Activated gamma-delta T cell (primary cell): ENCODE results near the gene CABP2.
"Not testable (repeated sequence)": the region's sequence is repeated elsewhere in the genome, so short reads cannot be mapped to it uniquely, and the experiment has no call there.

Source experiments
- DNase-seq: peaks from one replicate; lab custom pipeline; 2025; lab: John Stamatoyannopoulos, UW

The CABP2 gene

DNA sequence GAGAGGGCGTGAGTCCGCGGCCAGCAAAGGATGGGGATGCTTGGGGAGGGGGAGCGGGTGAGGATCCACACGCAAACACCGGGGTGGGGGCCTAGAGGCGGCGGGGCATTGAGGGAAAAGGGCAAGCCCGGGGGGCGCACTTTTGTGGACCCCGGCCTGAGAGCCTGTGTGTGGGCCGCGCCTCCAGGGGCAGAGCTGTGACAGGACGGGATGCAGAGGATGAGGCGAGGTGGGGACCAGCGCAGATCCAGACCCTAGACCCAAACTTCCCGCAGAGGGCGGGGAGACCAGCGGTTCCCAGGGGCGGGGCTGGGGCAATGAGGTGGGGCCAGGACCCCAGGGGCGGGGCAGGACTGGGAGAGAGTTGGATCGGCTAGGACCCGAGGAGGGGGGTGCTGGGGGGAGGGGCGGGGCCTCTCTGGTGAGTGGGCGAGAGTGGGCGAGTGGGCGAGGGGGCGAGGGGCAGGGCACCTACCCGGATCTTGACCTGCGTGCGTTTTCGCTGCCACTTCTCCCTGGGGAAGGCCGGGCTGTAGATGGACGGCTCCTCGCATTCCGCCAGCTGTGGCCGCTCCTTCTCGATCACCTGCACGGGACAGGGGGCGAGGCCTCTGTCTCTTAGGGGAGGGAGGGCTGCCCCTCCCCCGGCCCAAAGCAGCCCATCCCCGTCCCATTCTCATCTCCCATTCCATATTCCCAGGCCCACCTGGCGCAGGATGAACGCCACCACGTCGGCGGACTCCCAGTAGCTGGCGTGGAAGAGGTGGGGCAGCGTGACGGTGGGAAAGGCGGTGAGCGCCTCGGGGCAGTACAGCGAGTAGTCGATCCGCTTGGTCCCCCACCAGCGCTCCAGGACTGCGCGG, 28.6 kb downstream of the CABP2 start:
- no peak for DNase-seq

DNA sequence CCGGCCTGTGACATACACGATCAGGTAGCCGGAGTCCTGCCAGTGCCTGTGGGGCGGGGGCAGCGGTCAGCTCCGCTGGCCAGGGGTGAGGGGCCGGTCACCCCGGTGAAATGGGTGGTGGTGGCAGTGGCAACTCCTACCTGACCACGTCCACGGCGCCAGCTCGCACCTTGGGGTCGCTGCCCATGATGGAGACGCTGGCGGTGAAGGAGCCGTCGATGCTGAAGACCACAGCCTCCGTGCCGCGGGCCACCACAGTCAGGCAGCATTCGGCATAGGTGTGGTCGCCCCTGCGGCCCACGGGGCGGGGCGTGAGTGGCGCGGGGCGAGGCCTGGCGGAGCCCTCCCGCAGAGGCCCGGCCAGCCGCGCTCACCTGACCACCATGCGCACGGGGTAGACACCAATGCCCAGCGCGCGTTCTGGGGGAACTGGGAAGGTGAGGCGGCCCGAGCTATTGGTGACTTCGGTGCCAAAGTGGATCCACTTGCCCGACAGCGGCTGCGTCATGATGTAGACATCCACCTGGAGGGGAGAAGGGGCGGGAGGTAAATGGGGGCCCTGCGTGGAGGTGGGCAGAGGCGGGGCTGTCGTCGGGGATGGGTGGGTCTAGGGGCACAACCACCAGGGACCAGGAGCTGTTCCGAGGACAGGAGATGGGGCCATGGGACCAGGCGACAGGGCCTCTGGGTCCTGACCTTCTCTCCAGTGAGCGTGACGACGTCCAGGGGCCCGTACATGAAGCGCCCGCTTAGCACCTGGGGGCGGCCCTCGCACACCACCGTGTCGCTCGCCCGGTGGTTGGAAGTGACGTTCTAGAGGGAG, 29.5 kb downstream of the CABP2 start:
- DNase-seq, result no peak

DNA sequence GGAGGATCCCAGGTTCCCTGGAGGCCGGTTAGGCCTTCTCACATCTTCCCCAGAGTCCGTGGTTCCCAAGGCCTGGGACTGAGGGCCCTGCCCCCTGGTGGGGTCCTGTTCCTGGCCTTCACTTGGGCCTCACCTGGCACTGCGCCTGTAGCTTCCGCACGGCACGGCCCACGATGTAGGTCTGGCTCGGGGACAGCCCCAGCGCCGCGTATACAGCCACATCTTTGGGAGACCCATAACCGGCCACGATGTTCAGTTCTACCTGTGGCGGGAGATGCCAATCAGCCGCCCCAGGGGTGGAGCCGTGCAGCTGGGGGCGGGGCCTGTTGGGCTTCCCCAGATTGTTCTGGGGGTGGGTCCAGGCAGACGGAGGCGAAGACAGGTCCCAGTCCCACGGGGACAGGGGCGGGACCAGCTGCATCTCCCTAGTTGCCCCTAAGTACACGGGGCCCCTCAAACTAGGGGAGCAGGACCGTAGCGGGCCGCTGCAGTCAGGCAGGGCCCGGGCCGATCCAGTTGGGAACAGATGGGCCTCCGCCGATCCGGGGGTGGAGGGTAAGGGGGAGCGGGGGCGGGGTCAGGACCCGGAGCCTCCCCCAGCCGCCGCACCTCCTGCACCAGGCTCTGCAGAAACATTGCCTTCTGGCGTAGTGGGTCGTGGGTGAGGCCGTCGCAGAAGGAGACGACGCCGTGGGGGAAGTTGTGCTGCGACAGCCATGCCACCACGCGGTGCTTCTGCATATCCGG, 30.3 kb downstream of the CABP2 start:
- no peak for DNase-seq

DNA sequence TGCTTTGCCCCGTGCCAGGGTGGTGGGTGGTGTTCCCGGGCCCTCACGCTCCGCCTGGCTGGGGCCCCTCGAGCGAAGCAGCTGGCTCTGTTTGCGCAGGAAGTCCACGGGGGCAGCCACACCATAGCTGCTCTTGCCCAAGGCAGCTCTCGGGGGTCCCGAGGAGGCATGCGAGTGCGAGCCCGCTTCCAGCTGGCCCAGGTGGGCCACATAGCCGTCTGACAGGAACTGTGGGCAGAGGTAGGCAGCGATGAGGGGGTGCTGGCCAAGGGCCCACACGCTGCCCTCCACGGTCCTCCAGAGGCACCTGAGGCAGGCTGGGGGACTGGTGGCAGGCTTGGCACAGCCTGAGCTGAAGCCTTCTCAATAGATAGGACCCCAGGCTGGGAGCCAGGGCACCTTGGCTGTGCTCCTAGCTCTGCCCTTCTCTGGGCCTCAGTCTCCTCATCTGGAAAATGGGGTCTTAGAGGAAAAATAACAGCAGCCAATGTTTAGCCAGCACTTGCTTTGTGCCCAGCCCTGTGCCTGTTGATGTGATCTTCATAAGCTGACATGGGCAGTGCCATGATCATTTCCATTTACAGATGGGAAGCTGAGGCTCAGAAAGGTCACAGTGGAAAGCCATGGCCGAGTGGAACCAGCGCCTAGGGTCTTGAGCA, 31.0 kb downstream of the CABP2 start:
- DNase-seq, result no peak

DNA sequence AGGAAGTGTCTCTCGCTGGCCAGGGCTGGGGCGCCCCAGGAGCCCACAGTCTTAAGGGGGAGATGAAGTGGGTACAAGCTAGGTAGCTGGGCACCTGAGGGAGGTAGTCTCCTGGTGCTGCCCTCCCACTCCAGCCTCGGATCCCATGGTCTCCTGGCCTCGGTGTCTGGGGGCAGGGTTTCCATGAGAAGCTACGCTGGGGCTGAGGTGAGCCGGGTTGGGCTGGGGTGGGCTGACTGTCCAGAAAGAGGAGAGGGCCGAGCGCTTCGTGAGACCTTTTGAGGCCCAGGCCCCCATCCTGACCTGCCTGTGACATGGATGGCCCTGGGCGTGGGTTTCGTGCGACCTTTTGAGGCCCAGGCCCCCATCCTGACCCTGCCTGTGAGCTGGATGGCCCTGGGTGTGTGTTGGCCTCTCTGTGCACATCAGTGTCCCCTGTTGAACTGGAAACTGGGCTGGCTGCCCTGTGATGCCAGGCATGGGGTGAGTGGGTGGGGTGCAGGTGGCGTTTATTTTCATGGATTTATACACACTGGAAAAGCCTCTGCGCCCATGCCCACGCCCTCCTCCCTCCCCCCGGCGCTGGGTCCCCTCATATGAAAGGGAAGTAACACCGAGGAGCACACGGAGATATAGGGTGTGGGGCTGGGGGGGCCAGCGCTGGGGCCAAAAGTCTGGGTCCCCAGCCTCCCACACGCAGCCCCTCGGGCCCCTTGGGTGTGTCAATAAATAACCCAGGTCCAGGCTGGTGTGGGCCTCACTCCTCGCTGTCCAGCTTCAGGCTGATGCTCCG, 31.8 kb downstream of the CABP2 start:
- DNase-seq, result no peak

DNA sequence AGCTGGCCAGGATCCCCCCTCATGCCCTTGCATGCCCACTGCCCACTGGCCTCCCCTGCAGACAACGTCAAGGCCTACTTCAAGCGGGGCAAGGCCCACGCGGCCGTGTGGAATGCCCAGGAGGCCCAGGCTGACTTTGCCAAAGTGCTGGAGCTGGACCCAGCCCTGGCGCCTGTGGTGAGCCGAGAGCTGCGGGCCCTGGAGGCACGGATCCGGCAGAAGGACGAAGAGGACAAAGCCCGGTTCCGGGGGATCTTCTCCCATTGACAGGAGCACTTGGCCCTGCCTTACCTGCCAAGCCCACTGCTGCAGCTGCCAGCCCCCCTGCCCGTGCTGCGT, 32.5 kb downstream of the CABP2 start:
- DNase-seq, result no peak

DNA sequence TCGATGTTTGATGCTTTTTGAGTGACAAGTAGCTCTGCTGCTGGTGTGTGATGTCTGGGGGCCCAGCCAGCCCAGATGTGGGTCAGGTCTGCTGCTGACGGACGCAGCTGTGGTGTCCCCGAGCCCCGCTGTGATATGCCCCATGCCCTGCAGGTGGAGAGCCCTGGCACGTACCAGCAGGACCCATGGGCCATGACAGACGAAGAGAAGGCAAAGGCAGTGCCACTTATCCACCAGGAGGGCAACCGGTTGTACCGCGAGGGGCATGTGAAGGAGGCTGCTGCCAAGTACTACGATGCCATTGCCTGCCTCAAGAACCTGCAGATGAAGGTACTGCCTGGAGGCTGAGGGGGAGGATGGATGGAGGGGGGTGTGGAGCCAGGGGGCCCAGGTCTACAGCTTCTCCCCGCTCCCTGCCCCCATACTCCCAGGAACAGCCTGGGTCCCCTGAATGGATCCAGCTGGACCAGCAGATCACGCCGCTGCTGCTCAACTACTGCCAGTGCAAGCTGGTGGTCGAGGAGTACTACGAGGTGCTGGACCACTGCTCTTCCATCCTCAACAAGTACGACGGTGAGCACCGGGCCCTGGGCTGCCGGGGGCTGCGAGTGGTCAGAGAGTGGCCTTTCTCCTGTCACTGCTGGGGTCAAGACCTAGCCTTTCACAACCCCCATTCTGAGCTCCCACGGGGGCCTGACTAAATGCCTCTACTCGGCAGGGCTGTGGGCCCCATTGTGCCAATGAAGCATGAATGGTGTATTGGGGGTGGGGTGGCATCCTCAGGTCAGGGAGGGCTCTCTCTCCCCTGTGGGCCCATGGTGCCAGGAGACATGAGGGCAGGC, 33.1 kb downstream of the CABP2 start:
- no peak for DNase-seq

DNA sequence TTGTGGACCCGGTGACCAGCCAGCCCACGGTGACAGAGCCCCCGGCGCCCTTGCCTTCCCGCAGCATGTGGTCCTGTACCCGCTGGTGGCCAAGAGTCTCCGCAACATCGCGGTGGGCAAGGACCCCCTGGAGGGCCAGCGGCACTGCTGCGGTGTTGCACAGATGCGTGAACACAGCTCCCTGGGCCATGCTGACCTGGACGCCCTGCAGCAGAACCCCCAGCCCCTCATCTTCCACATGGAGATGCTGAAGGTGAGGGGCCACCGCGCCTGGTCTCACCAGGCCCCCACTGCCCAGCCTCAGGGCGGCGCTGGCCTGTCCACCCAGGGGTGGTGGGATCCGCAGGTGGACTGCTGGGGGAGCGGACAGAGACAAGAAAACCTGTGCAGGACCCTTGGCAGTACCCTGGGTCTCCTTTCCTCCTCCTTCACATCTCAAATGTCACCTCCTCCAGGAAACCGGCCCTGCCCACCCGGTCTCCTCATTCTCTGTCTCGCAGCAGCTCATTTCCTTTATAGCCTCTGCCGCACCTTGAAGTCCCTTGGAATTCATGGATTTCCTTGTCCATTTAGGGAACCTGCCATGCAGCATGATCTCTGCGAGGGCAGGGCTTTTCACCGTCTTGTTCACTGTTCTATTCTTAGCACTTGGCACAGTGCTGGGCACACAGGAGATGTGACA, 33.9 kb downstream of the CABP2 start:
- no peak for DNase-seq

DNA sequence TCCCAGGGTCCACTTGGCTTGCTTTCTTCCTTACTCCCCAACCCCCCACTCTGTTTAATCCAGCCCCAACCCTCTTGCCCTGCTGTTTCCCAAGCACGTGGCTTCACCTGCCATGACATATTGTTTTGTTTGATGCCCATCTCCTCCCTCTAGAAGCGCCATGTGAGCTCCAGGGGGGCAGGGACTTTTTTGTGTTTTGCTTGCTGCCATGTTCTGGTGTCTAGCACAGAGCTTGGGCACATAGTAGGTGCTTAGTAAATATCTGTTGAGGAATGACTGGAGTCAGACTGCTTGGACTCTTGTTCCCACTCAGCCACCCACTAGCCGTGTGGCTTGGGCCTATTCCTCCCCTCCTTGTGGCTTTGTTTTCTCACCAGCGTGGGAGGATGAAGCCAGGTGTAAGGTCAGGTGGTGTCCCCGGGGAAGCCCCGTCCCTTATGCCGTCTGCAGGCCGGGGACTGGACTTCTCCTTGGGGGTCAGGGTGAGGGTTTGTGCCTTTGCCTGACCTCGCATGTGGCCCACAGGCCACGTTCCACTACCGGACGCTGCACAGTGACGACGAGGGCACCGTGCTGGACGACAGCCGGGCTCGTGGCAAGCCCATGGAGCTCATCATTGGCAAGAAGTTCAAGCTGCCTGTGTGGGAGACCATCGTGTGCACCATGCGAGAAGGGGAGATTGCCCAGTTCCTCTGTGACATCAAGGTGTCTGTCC, 36.6 kb downstream of the CABP2 start:
- DNase-seq, result no peak

DNA sequence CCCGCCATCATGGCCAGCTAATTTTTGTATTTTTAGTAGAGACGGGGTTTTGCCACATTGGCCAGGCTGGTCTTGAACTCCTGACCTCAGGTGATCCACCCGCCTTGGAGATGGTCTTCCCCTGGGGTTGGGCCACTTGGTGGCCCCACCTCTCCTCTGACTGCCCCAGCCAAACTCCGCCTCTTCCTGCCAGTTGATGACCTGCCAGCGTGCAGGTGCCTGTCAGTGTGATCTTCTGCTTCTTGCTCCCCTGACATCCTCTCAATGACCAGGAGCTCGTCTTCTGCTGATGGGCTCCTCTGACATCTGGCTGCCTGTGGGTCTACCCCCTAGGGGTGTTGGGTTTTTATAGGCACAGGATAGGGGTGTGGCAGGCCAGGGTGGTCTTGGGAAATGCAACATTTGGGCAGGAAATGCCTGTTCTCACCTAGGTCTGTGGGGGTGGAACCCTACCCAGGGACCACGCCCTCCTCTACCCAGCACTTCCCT, 37.3 kb downstream of the CABP2 start:
- not testable (repeated sequence) for DNase-seq

DNA sequence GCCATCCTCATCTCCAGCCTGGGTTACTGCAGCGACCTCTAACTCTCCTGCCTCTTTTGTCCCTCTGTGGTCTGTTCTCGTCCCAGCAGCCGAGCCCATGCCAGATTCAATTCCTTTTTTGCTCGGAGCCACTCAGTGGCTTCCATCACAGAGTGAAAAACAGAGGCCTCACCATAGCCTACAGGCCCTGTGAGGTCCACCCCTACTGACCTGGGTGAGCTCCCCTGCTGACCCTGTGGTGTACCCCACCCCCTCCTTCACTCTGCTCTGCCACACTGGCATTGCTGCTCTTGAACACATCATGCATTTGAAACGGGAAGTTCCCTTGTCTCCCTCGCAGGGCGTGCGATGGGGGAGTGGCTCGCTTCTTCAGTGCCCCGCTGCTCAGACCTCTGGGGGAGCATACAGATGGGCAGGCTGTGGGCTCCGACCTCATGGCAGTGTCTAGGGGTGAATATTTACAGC, 38.4 kb downstream of the CABP2 start:
- no peak for DNase-seq

DNA sequence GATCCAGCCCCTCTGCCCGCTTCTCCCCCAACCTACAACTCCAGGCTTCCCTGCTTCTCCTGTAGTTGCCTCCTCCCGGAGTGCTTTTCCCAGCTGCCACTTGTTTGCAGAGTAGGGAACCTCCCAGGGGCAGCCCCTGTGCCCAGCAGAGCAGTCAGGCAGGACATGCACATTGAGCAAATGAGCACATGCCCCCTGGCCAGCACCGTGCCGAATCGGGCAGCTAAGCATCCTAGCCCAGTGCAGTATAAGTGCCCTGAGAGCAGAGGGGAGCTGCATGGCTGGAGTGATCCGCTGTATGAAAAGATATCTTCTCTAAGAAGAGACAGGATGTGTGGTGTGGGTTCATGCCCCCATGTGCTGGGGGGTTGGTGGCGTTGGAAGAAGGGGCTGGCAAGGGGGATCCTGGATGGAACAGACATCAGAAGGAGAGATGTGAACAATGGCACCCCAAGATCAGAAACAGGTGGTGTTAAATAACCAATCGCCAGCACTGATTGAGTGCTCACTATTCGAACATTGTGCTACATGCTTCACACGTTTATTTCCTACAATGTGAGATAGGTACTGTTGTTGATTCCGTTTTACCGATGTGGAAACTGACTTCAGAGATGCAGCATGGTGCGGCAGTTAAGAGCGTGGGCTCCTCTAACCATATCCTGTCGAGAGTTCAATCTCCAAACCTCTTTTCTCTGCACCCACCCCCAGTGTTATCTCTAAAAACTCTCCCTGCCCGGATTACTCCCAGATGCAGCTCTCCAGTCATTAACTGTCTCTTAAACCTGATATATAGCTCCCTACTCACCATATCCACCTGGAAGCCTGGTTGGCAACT, 39.2 kb downstream of the CABP2 start:
- DNase-seq, result no peak

DNA sequence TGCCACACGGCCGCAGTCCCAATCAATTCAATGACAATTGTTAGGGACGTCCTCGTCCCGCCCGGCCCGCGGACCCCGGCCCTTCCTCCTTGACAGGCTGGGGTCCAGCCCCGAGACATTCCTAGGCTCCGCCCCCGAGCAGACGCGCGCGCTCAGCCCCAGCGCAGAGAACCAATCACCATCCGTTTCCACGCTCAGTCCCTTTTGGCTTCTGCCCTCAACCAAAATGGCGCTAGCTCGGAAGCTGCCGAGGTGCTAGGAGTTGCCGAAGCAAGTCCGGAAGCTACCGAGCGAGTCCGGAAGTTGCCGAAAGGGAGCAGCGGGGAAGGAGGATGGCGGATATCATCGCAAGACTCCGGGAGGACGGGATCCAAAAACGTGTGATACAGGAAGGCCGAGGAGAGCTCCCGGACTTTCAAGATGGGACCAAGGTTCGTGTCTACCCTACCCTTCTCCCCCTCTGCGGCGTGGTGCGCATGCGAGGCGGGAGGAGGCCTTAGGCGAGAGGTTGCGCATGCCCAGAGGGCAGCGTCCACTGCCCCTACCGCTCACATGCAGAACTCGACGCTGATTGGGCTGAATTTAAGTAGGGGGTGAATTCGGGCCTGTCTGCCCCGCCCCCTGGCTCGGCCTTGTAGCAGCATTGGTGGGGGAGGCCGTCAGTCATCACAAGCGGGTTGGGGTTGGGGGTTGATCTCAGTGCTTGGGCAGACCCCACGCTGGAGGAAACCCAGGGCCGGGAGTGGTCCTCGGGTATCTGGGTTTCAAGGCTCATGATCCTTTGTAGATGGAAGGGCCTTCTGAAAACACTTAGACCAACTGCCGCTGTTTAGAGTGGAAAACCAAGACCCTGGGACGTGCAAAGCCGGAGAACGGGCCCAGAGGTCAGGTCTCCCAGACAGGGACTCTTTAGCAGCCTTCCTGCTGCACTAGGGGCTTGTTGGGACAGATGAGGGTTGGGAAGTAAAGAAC, 40.1 kb downstream of the CABP2 start, which contains the start of gene AIP:
TSS of gene AIP (plus strand) at position 200 of the 972 bp plus-strand sequence. CDS start at position 333, 133 bp downstream.
- DNase-seq, result peak; percentile 71

DNA sequence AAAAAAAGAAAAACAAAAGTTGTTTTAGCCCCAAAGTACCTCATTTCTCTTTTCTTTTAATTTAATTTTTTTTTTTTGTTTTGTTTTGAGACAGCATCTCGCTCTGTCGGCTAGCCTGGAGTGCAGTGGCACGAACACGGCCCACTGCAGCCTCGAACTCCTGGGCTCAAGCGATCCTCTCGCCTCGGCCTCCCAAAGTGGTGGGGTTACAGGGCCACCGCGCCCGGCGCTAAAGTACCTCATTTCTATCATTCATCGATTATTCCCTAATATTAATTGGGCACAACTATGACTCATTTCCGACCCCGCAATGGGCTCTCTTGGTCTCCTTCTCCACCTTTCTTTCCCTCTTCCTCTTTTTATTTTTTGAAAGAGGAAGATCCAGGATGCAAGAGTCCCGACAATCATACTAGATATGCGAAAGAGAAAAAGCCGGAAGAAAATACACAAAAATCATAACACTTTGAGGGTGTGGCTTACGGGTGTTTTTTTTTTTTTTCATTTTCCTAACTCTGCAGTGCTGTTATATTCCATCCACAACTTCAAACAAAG, 40.9 kb downstream of the CABP2 start:
- no peak for DNase-seq

DNA sequence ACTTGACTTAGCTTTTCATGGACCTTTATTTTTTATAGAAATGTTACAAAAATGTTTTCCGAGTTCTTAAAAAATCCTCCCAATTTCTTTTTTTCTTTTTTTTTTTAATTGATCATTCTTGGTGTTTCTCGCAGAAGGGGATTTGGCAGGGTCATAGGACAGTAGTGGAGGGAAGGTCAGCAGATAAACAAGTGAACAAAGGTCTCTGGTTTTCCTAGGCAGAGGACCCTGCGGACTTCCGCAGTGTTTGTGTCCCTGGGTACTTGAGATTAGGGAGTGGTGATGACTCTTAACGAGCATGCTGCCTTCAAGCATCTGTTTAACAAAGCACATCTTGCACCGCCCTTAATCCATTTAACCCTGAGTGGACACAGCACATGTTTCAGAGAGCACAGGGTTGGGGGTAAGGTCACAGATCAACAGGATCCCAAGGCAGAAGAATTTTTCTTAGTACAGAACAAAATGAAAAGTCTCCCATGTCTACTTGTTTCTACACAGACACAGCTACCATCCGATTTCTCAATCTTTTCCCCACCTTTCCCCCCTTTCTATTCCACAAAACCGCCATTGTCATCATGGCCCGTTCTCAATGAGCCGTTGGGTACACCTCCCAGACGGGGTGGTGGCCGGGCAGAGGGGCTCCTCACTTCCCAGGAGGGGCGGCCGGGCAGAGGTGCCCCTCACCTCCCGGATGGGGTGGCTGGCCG, 45.7 kb downstream of the CABP2 start:
- not testable (repeated sequence) for DNase-seq
